Endothelial cell of umbilical vein (primary cell): ENCODE measurements around the gene TMEM132A. TPM values are rescaled to one million over a fixed set of nuclear protein-coding genes. Genes with fewer than 3 reads are reported as not detected.

ENCODE experiments used
- BruUV-seq: library from RNA; stranded (reverse); fragments of 400-500 nt; replicated peaks from 2 replicates; lab custom pipeline; 2021; lab: Mats Ljungman, UMichigan
- CTCF ChIA-PET: fragments of 300-600, 350-600 bp; sonication (Branson Sonifier 250); formaldehyde crosslinking; loops from one replicate; lab custom pipeline; 2021; ENCODE audit warnings: antibody characterized with exemption, inconsistent platforms; lab: Charles Lee
- POLR2A ChIA-PET: fragments of 300-600, 350-600 bp; sonication (Branson Sonifier 250); formaldehyde crosslinking; loops from one replicate; lab custom pipeline; 2021; ENCODE audit warnings: antibody characterized with exemption, inconsistent platforms; lab: Charles Lee
- DNase-seq: peaks from one replicate; pipeline ENCODE4 v3.0.0-alpha.2; 2011; ENCODE audit warnings: low read depth, low spot score
- FAIRE-seq: peaks from 2 replicates; lab custom pipeline; 2011; peaks lifted over from hg19 to GRCh38; lab: Jason Lieb, UNC
- H2AFZ ChIP-seq: 2 replicates; pipeline ENCODE4 v1.6.0; 2012; ENCODE audit warnings: low read depth, low read length, control low read depth, inconsistent platforms
- H3K27ac ChIP-seq: 2 replicates; pipeline ENCODE4 v1.5.1; 2011; ENCODE audit warnings: low read depth, mild to moderate bottlenecking, control low read depth, low read length, moderate library complexity; ENCODE audit not compliant: insufficient read depth
- H3K27me3 ChIP-seq, 2 experiments: 2 replicates each; pipeline versions ENCODE4 v1.6.0 to v1.6.1; 2011; ENCODE audit warnings: low read length in 2 of 2, mixed read lengths in 1 of 2; ENCODE audit not compliant: control insufficient read depth in 2 of 2, insufficient read depth in 2 of 2
- H3K36me3 ChIP-seq, 2 experiments: 2 replicates in 1 of 2; 3 replicates in 1 of 2; pipeline ENCODE4 v1.5.1; 2011; ENCODE audit warnings: low read length in 2 of 2, mild to moderate bottlenecking in 1 of 2, moderate library complexity in 1 of 2; ENCODE audit not compliant: control insufficient read depth in 2 of 2, insufficient read depth in 2 of 2; ENCODE audit errors: extremely low read depth in 1 of 2
- H3K4me1 ChIP-seq: 3 replicates; pipeline ENCODE4 v1.5.1; 2011; ENCODE audit warnings: mild to moderate bottlenecking, low read length; ENCODE audit not compliant: control insufficient read depth, insufficient read depth; ENCODE audit errors: extremely low read depth
- H3K4me2 ChIP-seq: 2 replicates; pipeline ENCODE4 v1.6.1; 2011; ENCODE audit warnings: low read length, control low read depth, mixed read lengths; ENCODE audit not compliant: insufficient read depth
- H3K4me3 ChIP-seq, 3 experiments: fragments of 200-600 bp in 1 of 3; sonication (generic), shearing (Covaris generic) in 1 of 3; replicated peaks in 1 of 3; 2 replicates each; pipeline ENCODE4 v1.5.1; 2011 to 2016; ENCODE audit warnings: control low read depth in 3 of 3, low read length in 3 of 3, mild to moderate bottlenecking in 2 of 3, inconsistent platforms in 1 of 3, low read depth in 1 of 3, moderate library complexity in 1 of 3; ENCODE audit not compliant: insufficient read depth in 1 of 3
- H3K79me2 ChIP-seq: 2 replicates; pipeline ENCODE4 v1.6.0; 2012; ENCODE audit warnings: low read length, inconsistent platforms; ENCODE audit not compliant: control insufficient read depth, insufficient read depth
- H3K9ac ChIP-seq: replicated peaks from 2 replicates; pipeline ENCODE3; 2011; ENCODE audit warnings: low read length, control low read depth; ENCODE audit not compliant: insufficient read depth; ENCODE audit errors: extremely low read depth
- H3K9me1 ChIP-seq: replicated peaks from 3 replicates; pipeline ENCODE4 v1.6.0; 2011; ENCODE audit warnings: mild to moderate bottlenecking, low read length; ENCODE audit not compliant: control insufficient read depth, insufficient read depth; ENCODE audit errors: extremely low read depth
- H3K9me3 ChIP-seq: replicated peaks from 2 replicates; pipeline ENCODE4 v1.5.1; 2012; ENCODE audit warnings: low read length, inconsistent platforms; ENCODE audit not compliant: control insufficient read depth, insufficient read depth
- H4K20me1 ChIP-seq: replicated peaks from 2 replicates; pipeline ENCODE3; 2011; ENCODE audit warnings: mild to moderate bottlenecking, low read length; ENCODE audit not compliant: control insufficient read depth, insufficient read depth; ENCODE audit errors: extremely low read depth
- CTCF ChIP-seq, 2 donors: IDR thresholded peaks; 1 replicate in 1 of 2; 2 replicates in 1 of 2; pipeline ENCODE4 v1.5.1; 2011; ENCODE audit warnings: low read length in 2 of 2, mild to moderate bottlenecking in 2 of 2, moderate library complexity in 2 of 2, control low read depth in 1 of 2, inconsistent platforms in 1 of 2, low read depth in 1 of 2; ENCODE audit not compliant: insufficient read depth in 1 of 2; ENCODE audit errors: extremely low read depth in 1 of 2
- EZH2 ChIP-seq: IDR thresholded peaks from 2 replicates; pipeline ENCODE4 v1.6.1; 2012; ENCODE audit warnings: borderline replicate concordance, low read depth, mild to moderate bottlenecking, moderate library complexity, low read length, inconsistent platforms; ENCODE audit not compliant: severe bottlenecking
- FOS ChIP-seq: IDR thresholded peaks from 2 replicates; pipeline ENCODE4 v1.6.1; 2011; ENCODE audit warnings: mild to moderate bottlenecking, low read length, moderate library complexity, borderline replicate concordance; ENCODE audit not compliant: insufficient read depth
- GATA2 ChIP-seq: IDR thresholded peaks from 2 replicates; pipeline ENCODE4 v1.7.0; 2011; ENCODE audit warnings: low read depth, mild to moderate bottlenecking, moderate library complexity, mixed read lengths, low read length; ENCODE audit not compliant: insufficient read length, insufficient read depth
- JUN ChIP-seq: IDR thresholded peaks from 2 replicates; pipeline ENCODE4 v1.6.1; 2011; ENCODE audit warnings: borderline replicate concordance, low read depth; ENCODE audit not compliant: insufficient read length, insufficient read depth
- MAX ChIP-seq: IDR thresholded peaks from 2 replicates; pipeline ENCODE4 v1.6.1; 2011; ENCODE audit not compliant: insufficient read depth, insufficient read length
- MYC ChIP-seq: IDR thresholded peaks from one replicate; pipeline ENCODE4 v1.6.1; 2011; ENCODE audit warnings: mild to moderate bottlenecking, low read depth, low read length
- POLR2A ChIP-seq: IDR thresholded peaks from 2 replicates; pipeline ENCODE4 v1.6.1; 2012; ENCODE audit warnings: low read depth, mild to moderate bottlenecking, control low read depth, low read length
- POLR2AphosphoS5 ChIP-seq: IDR thresholded peaks from 2 replicates; pipeline ENCODE4 v1.6.1; 2012; ENCODE audit warnings: low read depth, mild to moderate bottlenecking, control low read depth, low read length, moderate library complexity; ENCODE audit not compliant: insufficient read depth
- dilution Hi-C: fragments of 300-500 bp; cut with MboI; formaldehyde crosslinking; loops from one replicate; pipeline ENCODE4 v1.15.0; 2019; ENCODE audit warnings: low sequenced_read_pairs; ENCODE audit not compliant: extremely low pct_ligation_motif_present
- intact Hi-C: fragments of 100-400 bp; cut with micrococcal nuclease; formaldehyde crosslinking; loops from one replicate; pipeline ENCODE4 v1.10.0; 2022
- polyA plus RNA-seq, 4 experiments: library from polyadenylated mRNA; depleted of rRNA in 3 of 4; stranded (reverse) in 3 of 4; unstranded in 1 of 4; fragments of >200 nt; gene quantifications; 2 replicates each; pipeline versions ENCODE4 v1.2.1 to v1.2.3, GENCODE V29; 2011 to 2012; ENCODE audit warnings: missing spikeins in 1 of 4
- total RNA-seq: library from RNA; stranded (reverse); gene quantifications from 2 replicates; pipeline ENCODE4 v1.2.3, GENCODE V29; 2021

The TMEM132A gene
- total and polyA plus RNA-seq, 2 donors (not counting 3 experiments of a cell fraction or from before 2014, with no cell fraction given) = 74.3 to 106 TPM

- H3K9ac ChIP-seq = no peak overlapping the region
- no TSS peak for BruUV-seq
- no peaks in the 10 kb centered on the region for H3K9me3 ChIP-seq
- H3K27me3 ChIP-seq = peaks cover 2 to 13% of the 10 kb centered on the region in 2 experiments
- TF ChIP-seq CTCF (IDR thresholded peaks at IDR 0.05; ENCODE audit: extremely low read depth in 1 of 2, insufficient read depth in 1 of 2, low read depth in 1 of 2, low read length in 2 of 2) = no peak
- TF ChIP-seq JUN = no peak
- no peak for TF ChIP-seq POLR2AphosphoS5
- no peak for TF ChIP-seq EZH2
- TF ChIP-seq MYC = no peak
- no peak for TF ChIP-seq GATA2
- no peak for TF ChIP-seq MAX
- TF ChIP-seq POLR2A = no peak
- no peak for TF ChIP-seq FOS
- intact Hi-C loops = no loop called here
- H3K4me3 ChIP-seq = no peak overlapping the region
- H3K27ac ChIP-seq = no peak overlapping the region
- no peaks in the 10 kb centered on the region for H4K20me1 ChIP-seq
- dilution Hi-C loops = no loop called here
- CTCF ChIA-PET = interaction anchor here (1.5 to 1.6 kb wide), 2 partner anchors 13 to 17 kb away, joined by 5 to 8 read pairs; no protein-coding TSS in a partner anchor
- H3K4me2 ChIP-seq = no peak overlapping the region
- no peak for FAIRE-seq
- H3K4me1 ChIP-seq = peaks cover 10% of the 10 kb centered on the region
- no peaks in the 10 kb centered on the region for H3K36me3 ChIP-seq
- H3K79me2 ChIP-seq = no peaks in the 10 kb centered on the region
- H2AFZ ChIP-seq = peak overlapping the region; percentile 97
- POLR2A ChIA-PET = no interaction called here
- H3K9me1 ChIP-seq = no peaks in the 10 kb centered on the region
- no peak for DNase-seq
Observed at GRCh38 chr11:60952742-60953170, 28.5 kb downstream of the TMEM132A start.
